HG02798 (cell line): Measurements from ENCODE around the gene NR6A1.

ENCODE experiments used
- ATAC-seq: cut with Tn5 transposase; IDR thresholded peaks from one replicate; pipeline ENCODE4 v1.9.1; 2021; ENCODE audit warnings: mild to moderate bottlenecking; ENCODE audit not compliant: unreplicated experiment, poor library complexity

NR6A1 gene

DNA sequence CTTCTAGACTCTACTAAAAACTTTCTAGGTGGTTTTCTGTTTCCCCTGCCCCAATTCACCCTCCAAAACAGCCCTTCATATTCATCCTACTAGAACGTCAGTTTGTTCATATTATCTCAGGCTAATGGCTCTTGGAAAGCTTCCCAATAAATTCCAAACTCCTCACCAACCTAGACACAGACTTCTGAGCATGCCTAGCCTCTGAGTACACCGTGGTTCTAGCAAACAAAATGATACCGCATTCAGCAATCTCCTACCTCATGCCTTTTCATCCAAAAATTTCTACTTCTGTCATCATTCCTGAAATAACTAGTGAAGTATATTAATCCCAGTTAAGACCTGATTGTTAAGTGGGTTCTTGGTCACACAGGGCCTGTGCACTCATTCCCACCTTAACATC, 217.4 kb downstream of the NR6A1 start:
- no peak for ATAC-seq

DNA sequence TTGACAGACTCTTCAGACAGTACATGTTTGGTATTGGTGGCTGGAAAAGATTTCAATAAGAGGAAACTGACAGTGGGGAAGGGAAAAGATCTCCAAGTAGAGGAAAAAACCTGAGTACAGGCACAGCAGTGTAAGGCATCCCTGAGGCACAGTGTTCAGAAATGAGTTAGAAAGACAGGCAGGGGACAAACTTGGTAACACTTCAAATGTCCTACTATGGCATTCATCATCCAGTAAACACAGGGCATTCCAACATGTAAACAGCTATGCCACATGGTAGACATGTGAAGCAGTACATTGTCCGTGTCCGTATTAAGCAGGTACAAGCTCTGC, 218.9 kb downstream of the NR6A1 start:
- ATAC-seq = no peak

DNA sequence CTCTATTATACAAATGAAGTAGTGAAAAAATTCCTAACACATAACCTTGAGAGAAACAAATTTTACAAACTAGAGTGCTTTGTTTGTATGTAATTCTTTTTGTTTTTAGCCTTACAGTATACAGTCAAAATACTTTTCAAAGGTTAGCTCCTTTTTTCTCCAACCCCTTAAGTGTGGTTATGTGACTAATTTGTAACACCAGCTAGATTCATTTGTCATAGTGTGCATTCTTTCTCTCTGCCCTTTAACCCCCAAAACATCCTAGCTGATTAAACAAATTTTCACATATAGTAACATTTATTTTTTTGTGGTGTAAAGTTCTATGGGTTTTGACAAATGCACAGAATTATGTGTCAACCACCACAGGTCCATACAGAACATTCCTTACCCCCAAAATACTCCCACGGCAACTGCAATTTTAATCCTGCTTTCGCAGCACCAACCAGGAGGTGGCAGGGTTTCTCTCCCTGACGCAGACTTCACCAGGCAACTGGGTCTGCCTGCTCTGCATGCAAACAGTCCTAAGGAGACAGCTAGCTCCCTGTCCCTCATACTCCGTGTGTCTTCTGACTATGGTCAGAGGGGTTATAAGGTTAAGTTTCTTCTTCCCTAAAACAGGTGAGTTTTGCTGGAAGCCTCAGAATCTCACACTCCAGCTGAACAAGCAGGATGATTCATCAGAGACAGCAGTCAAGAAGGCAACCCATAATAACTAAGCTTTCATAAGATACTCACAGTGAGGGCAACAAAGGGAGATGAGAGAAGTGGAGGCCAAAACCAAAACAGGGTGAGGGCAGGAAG, 219.4 kb downstream of the NR6A1 start:
- no peak for ATAC-seq

DNA sequence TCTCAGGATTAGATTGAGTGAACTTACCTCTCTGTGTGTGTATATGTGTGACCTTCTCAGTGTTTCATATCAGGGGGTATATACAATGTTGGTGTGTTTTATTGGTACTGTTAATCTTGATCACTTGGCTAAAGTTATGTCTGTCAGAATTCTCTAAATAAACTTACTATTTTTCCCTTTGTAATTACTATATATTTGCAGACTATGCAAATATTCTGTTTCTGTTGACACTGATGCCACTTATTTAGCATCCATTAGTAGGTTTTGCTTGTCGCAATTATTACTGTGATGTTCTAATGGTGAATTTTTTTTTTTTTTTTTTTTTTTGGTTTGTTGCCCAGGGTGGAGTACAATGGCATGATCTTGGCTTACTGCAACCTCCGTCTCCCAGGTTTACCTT, 221.0 kb downstream of the NR6A1 start:
- no peak for ATAC-seq

DNA sequence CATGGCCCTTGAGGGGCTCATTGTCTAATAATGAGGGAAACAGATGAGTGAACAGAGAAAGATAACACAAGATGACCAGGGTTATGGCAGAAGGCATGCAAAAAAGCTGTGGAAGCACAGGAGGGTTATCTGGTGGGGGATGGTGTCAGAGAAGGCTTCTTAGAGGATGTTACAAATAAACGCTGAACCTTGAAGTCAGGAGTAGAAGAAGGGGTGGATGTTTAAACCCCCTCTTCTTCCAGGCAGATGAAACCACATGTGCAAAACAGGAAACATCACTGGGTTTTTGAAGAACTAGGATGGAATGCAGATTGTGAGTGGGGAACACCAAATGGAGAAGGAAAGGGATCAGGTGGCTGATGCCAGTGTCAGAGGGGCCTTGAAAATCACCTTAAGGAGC, 222.1 kb downstream of the NR6A1 start:
- no peak for ATAC-seq

DNA sequence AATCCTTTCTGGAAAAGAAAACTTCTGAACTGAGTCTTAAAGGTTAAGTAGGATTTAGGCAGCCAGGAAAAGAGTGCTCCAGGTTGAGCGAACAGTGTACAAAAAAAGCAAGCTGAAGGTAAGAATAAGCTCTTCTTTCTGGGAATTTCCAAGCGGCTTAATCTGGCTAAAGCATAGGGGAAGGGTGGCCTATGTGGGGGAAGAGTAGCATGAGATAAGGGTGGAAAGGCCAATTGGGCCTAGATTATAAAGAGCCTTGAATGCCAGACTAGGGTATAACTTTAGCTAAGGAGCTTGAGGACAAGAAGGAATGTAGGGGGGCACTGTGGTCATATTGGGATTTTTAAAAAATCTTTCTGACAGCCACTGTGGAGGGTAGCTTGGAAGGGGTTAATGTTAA, 226.6 kb downstream of the NR6A1 start:
- ATAC-seq = no peak

DNA sequence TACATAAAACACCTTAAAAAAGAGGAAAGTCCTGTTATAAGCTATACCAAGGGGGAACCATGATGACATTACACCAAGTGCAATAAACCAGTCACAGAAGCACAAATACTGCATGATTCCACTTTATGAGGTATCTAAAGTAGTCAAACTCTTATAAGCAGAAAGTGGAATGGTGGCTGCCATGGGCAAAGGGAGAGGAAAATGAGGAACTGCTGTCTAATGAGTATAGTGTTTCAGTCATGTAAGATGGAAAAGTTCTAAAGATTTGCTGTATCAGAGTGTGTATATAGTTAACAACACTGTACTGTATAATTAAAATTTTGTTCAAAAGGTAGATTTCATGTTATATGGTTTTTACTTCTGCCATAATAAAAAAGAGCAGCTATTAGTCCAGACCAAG, 229.3 kb downstream of the NR6A1 start:
- ATAC-seq = no peak

DNA sequence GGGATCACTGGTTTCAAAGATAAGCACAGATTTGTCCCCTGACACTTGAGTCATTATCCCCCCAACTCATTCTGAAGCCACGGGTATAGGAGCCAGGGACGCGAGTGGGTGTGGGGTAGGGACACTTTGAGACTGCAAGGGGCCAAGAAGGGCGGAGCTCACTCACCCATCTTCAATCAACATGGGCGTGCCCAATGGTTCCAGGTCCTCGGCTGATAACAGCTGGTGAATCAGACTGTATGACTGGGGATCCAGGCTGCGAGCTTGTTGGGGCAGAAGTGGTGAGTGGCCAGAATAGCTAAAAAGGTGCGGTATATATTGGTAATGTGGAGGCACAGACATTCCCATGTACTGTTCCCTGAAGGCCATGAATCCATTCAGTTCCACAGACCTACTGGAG, 233.2 kb downstream of the NR6A1 start:
- ATAC-seq = no peak

GRCh38 chr9:124535846-124536245, 235.3 kb downstream of the NR6A1 start:
- ATAC-seq = no peak

DNA sequence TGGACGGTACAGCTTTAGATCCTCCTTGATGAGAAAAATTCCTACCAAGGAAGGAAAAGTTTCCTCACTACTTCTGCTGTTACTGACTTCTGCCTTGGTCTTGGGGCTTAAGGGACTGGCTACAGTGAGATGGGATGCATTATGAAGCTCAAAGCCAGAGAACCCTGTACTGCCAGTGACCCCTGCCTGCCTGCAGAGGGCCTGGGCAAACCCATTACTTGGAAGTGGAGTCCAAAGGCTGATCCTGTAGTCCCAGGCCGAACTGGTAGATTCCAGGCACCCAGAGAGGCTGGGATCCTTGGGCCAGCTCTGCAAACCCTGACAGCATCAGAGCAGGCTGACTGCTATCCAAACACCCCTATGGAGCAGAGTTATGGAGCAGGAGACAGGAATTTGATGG, 238.2 kb downstream of the NR6A1 start:
- ATAC-seq = no peak

DNA sequence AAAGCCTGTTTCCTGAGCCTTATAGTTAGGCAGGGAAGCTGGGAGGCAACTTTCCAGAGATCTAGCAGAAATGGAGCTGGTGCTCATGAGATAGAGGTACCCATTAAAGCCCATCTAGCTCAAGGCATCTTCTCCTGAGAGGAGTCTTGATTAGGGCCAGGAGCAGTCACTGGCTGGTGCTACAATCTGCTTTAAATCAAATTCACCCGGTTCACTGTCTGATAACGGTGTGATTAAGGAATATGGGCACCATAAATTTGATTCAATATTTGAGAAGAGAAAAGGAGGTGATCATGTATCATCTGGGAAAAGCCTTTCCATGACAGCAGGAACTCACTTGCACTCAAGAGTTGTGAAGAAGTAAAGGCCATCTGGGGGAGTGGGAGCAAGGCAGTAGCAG, 240.0 kb downstream of the NR6A1 start:
- ATAC-seq = no peak

- ATAC-seq = no peak
Observed at GRCh38 chr9:124530246-124530645, 240.9 kb downstream of the NR6A1 start.

GRCh38 chr9:124527781-124528180, 243.3 kb downstream of the NR6A1 start:
- ATAC-seq = no peak

GRCh38 chr9:124526174-124526573, 244.9 kb downstream of the NR6A1 start:
- no peak for ATAC-seq

GRCh38 chr9:124522121-124523098, 248.7 kb downstream of the NR6A1 start:
- ATAC-seq = no peak

GRCh38 chr9:124521142-124521541, 250.0 kb downstream of the NR6A1 start:
- no peak for ATAC-seq

- no peak for ATAC-seq
Observed at GRCh38 chr9:124520206-124520596, 250.9 kb downstream of the NR6A1 start.

DNA sequence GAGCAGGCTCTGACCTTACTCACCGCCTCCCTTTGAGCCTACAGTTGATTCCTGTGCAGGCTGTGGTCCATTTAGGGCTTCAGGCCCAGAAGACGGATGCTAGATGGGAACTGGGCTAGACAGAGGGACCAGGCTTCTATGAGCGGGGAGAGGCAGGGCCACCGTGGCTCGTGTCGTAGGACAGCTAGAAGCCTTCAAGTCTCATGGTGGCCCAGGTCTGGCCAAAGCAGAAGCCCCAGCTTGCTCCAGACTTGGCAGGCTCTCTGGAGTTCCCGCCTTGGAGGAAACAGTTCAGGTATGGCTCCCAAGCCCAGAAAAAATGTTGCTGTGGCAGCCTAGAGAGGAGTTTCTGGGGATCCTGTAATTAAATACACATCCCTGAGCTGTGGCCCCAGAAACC, 253.0 kb downstream of the NR6A1 start:
- ATAC-seq = no peak

GRCh38 chr9:124517600-124517999, 253.5 kb downstream of the NR6A1 start:
- no peak for ATAC-seq

GRCh38 chr9:124514874-124515273, 256.2 kb downstream of the NR6A1 start:
- ATAC-seq = no peak

DNA sequence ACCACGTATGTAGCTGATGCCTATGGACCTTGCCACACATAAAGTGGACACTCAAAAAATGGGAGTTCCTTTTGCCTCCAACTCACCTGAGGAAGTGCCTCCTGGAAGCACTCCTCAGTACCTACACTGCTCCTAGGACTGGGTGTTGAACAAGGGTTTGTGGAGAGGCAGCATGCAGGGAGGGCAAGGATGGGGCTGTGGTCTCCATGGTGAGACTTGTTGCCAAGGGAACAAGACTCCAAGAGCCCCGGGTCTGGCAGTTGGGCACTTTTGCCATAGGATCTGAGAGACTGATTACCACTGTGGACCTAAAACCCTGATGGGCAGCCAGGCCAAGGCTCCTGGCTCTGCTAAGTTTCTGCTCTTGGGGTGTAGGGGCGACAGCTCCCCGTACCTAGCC, 257.0 kb downstream of the NR6A1 start:
- no peak for ATAC-seq
